Prostate gland (tissue), 2 donors: ENCODE measurements around the gene FAM50B. TPM values are rescaled to one million over a fixed set of nuclear protein-coding genes. Genes with fewer than 3 reads are reported as not detected.
"Not testable (repeated sequence)": the region's sequence is repeated elsewhere in the genome, so short reads cannot be mapped to it uniquely, and the experiment has no call there.

ENCODE experiments used
- DNase-seq: peaks from one replicate; pipeline ENCODE4 v3.0.0-alpha.2; 2019; ENCODE audit warnings: low spot score
- H3K27ac ChIP-seq, 2 donors: fragments of 200-600 bp; sonication (generic); 2 replicates each; pipeline ENCODE4 v1.5.1; 2017 to 2019
- H3K27me3 ChIP-seq: fragments of 200-600 bp; sonication (generic); replicated peaks from 2 replicates; pipeline ENCODE4 v1.5.1; 2019; ENCODE audit not compliant: insufficient read depth
- H3K36me3 ChIP-seq, 2 donors: fragments of 200-600 bp; sonication (generic); 1 replicate in 1 of 2; 2 replicates in 1 of 2; pipeline versions ENCODE4 v1.5.1 to v1.8.1; 2017 to 2019
- H3K4me1 ChIP-seq: fragments of 200-600 bp; sonication (generic); replicated peaks from 2 replicates; pipeline ENCODE4 v1.5.1; 2019
- H3K4me3 ChIP-seq, 2 donors: fragments of 200-600 bp; sonication (generic); 2 replicates each; pipeline ENCODE4 v1.5.1; 2017 to 2019
- H3K9me3 ChIP-seq: fragments of 200-600 bp; sonication (generic); 2 replicates; pipeline ENCODE4 v1.5.1; 2017
- POLR2A ChIP-seq: fragments of 450-650 bp; IDR thresholded peaks from one replicate; pipeline ENCODE4 v1.6.1; 2016; ENCODE audit warnings: antibody characterized with exemption, mild to moderate bottlenecking
- POLR2AphosphoS5 ChIP-seq: sonication (generic); formaldehyde crosslinking; IDR thresholded peaks from one replicate; pipeline ENCODE4 v1.6.1; 2017; ENCODE audit warnings: antibody characterized with exemption
- WGBS: methylation state at CpG from one replicate; pipeline ENCODE4 v1.1.5; 2018; 5-methylcytosine and 5-hydroxymethylcytosine counted together
- intact Hi-C: fragments of 100-400 bp; cut with DNase I; formaldehyde crosslinking; loops from one replicate; pipeline ENCODE4 v1.14.2; 2022
- total RNA-seq, 2 donors: library from RNA; depleted of rRNA; stranded (reverse); fragments of >200 nt; gene quantifications; one replicate each; pipeline ENCODE4 v1.1.0, GENCODE V29; 2016
- TF ChIP-seq, protein P1 (sequence below), 4 experiments: fragments of 200-600 bp in 2 of 4; fragments of 450-650 bp in 2 of 4; sonication (generic) in 2 of 4; IDR thresholded peaks; 1 replicate in 3 of 4; 2 replicates in 1 of 4; pipeline ENCODE4 v1.5.1; 2016 to 2019; ENCODE audit warnings: antibody characterized with exemption in 4 of 4, mild to moderate bottlenecking in 2 of 4, moderate library complexity in 2 of 4

The FAM50B gene
- total RNA-seq, 2 donors from 2014 or later: 14.2 to 36.4 TPM

DNA sequence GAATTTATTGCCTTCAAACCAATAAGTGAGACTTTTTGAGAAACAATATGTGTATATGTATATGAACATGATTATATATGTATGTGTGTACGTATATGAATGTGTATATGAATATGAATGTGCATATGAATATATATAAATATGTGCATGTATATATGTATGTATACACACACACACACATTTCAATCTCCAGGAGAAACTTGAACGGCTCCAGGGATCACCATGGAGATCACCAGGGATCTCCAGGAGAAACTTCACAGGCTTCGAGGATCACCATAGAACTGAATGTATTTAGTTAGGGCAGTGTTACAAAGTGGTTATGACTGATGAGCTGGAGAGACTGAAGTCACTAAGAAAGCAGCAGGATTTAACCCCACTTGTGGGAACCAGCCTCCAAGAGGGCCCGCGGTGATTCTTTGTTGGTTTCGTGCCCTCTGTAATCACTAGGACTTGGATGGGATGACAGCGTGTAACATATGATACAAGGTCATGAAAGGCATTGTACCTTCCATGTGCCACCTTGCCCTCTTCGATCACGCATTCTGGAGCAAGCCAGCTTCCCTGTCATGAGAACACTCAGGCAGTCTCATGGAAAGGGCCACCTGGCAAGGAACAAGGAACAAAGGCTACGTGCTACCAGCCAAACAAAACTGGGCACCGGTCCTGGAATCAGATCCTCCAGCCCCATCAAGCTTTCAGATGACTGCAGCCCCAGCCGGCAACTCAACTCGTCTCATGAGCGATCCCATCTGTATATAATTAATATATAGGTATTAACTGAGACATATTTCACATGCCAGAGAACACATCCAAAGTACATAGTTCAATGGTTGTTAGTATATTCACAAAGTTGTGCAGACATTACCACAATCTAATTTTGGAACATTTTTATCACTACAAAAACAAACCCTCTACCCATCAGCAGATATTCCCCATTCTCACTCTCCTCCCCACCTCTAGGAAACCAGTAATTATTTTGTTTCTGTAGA lies 8.6 kb downstream of the FAM50B start:
- 90% methylated on average over 14 of the region's 14 CpGs for WGBS
- no peaks in the 10 kb centered on the region for H3K4me1 ChIP-seq
- no peaks in the 10 kb centered on the region for H3K9me3 ChIP-seq
- no peak for TF ChIP-seq POLR2AphosphoS5
- TF ChIP-seq POLR2A: no peak
- TF ChIP-seq, protein P1, sequence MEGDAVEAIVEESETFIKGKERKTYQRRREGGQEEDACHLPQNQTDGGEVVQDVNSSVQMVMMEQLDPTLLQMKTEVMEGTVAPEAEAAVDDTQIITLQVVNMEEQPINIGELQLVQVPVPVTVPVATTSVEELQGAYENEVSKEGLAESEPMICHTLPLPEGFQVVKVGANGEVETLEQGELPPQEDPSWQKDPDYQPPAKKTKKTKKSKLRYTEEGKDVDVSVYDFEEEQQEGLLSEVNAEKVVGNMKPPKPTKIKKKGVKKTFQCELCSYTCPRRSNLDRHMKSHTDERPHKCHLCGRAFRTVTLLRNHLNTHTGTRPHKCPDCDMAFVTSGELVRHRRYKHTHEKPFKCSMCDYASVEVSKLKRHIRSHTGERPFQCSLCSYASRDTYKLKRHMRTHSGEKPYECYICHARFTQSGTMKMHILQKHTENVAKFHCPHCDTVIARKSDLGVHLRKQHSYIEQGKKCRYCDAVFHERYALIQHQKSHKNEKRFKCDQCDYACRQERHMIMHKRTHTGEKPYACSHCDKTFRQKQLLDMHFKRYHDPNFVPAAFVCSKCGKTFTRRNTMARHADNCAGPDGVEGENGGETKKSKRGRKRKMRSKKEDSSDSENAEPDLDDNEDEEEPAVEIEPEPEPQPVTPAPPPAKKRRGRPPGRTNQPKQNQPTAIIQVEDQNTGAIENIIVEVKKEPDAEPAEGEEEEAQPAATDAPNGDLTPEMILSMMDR (IDR thresholded peaks at IDR 0.05): no peak
- H3K27me3 ChIP-seq: no peaks in the 10 kb centered on the region
- H3K36me3 ChIP-seq: no peaks in the 10 kb centered on the region
- intact Hi-C loops: loop anchor here (10.0 kb wide), 1 partner anchor 127 kb away; no protein-coding TSS in a partner anchor
- no peak overlapping the region for H3K4me3 ChIP-seq
- no peak for DNase-seq
- H3K27ac ChIP-seq: no peak overlapping the region

DNA sequence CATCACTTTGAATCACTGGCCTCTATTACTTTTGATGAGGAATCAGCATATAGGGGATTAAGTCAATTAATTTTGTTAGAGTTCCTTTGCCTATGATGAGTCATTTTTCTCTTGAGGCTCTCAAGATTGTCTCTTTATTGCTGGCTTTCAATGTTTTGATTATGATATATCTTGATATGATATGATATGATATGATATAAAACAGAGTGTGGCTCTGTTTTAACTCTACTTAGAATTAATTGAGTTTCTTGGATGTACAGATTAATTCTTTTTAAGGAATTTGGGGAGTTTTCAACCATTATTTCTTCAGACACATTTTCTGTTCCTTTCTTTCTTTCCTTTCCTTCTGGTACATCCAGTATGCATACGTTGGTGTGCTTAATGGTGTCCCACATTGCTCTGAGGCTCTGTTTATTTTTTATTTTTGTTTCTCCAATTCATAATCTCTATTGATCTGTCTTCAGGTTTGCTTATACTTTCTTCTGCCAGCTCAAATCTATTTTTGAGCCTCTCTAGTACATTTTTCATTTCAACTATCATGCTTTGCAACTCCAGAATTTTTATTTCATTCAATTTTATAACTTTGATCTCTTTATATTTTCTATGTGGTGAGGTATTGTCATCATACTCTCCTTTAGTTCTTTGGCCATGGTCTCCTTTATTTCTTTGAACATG lies 10.8 kb downstream of the FAM50B start:
- Histone ChIP-seq H3K27me3 (no peaks in the 10 kb centered on the region), H3K36me3 (no peaks in the 10 kb centered on the region), H3K4me1 (no peaks in the 10 kb centered on the region), H3K9me3 (no peaks in the 10 kb centered on the region), H3K4me3 (no peak overlapping the region), H3K27ac (no peak overlapping the region)
- DNase-seq: no peak
- WGBS: 95% methylated on average over 1 of the region's 1 CpG
- TF ChIP-seq POLR2AphosphoS5 (no peak), POLR2A (no peak)
- TF ChIP-seq, protein P1 (IDR thresholded peaks at IDR 0.05): no peak
- intact Hi-C loops: loop anchor here (10.0 kb wide), 1 partner anchor 125 kb away; no protein-coding TSS in a partner anchor

DNA sequence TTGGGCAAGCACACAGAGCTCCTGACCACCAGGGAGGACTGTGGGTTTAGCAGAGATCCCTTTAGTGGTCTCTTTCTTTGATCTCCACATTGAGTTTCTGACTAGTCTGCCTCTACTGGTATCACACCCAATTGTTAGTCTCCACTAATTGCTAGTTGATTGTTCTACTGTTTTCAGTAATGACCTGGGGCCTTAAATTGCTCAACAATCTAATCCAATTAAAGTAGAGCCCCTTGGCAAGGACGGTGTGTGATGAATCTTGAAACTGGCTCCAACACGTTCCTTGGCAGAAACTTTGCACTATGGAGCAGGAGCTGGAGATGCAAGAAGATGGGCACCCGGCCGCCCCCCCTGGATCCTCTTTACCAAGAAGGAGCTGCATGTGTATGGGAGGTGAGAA lies 12.3 kb downstream of the FAM50B start:
- H3K27ac ChIP-seq: no peak overlapping the region
- H3K4me3 ChIP-seq: no peak overlapping the region
- H3K9me3 ChIP-seq: no peaks in the 10 kb centered on the region
- no peak for DNase-seq
- TF ChIP-seq, protein P1 (IDR thresholded peaks at IDR 0.05): no peak
- TF ChIP-seq POLR2AphosphoS5: no peak
- H3K36me3 ChIP-seq: no peaks in the 10 kb centered on the region
- no peaks in the 10 kb centered on the region for H3K4me1 ChIP-seq
- intact Hi-C loops: no loop called here
- no peaks in the 10 kb centered on the region for H3K27me3 ChIP-seq
- WGBS: 53% methylated on average over 4 of the region's 4 CpGs

DNA sequence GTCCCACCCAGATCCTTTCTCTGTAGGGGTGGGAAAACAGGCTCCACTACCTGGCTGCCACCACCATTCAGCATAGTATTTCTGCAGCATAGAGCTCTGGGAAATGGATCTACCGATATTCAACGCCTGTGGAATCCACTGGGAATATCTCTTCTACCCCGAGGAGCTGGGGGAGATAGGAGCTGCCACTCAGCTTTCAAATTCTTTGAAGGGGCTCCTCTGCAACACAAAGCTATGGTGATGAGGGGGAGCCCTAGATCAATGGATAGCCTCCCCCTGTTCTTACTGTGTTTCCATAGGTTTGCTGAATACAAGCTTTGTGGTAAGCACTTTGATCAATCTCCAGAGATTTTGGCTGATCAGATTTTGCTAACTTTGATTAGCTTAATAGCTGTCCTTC lies 12.9 kb downstream of the FAM50B start:
- WGBS: 75% methylated on average over 3 of the region's 3 CpGs
- Histone ChIP-seq H3K4me1 (no peaks in the 10 kb centered on the region), H3K4me3 (no peak overlapping the region), H3K27me3 (no peaks in the 10 kb centered on the region), H3K9me3 (no peaks in the 10 kb centered on the region), H3K27ac (no peak overlapping the region), H3K36me3 (no peaks in the 10 kb centered on the region)
- no peak for DNase-seq
- intact Hi-C loops: no loop called here
- TF ChIP-seq POLR2AphosphoS5: no peak
- no peak for TF ChIP-seq POLR2A
- TF ChIP-seq, protein P1 (IDR thresholded peaks at IDR 0.05): no peak

DNA sequence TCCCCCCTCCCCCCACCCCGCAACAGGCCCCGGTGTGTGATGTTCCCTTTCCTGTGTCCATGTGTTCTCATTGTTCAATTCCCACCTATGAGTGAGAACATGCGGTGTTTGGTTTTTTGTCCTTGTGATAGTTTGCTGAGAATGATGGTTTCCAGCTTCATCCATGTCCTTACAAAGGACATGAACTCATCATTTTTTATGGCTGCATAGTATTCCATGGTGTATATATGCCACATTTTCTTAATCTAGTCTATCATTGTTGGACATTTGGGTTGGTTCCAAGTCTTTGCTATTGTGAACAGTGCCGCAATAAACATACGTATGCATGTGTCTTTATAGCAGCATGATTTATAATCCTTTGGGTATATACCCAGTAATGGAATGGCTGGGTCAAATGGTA lies 14.1 kb downstream of the FAM50B start:
- intact Hi-C loops, H3K36me3 ChIP-seq, H3K4me1 ChIP-seq, H3K27ac ChIP-seq, H3K4me3 ChIP-seq, H3K9me3 ChIP-seq, H3K27me3 ChIP-seq, DNase-seq: not testable (repeated sequence)
- 87% methylated on average over 4 of the region's 5 CpGs for WGBS
